Naive B cell (primary cell): ENCODE data around the gene PRR20D. TPM values are rescaled to one million over a fixed set of nuclear protein-coding genes. Genes with fewer than 3 reads are reported as not detected.
"Not testable (repeated sequence)": the region's sequence is repeated elsewhere in the genome, so short reads cannot be mapped to it uniquely, and the experiment has no call there.

Source experiments
- ATAC-seq, 2 donors: fragments of 150-1000 bp; cut with Tn5 transposase; 2 replicates each; pipeline ENCODE4 v1.10.0; 2021; ENCODE audit warnings: low read depth in 2 of 2, mild to moderate bottlenecking in 2 of 2, moderate library complexity in 2 of 2
- DNase-seq: peaks from one replicate; pipeline ENCODE4 v3.0.0; 2022
- H3K27ac Mint-ChIP-seq, 6 donors: one replicate each; pipeline ENCODE4 v1.8.0; 2020 to 2022; ENCODE audit warnings: mild to moderate bottlenecking in 6 of 6, mixed read lengths in 6 of 6, moderate library complexity in 5 of 6, inconsistent platforms in 2 of 6
- H3K27me3 Mint-ChIP-seq, 3 donors: one replicate each; pipeline ENCODE4 v1.8.0; 2021 to 2022; ENCODE audit warnings: mixed read lengths in 3 of 3, mild to moderate bottlenecking in 1 of 3
- H3K36me3 Mint-ChIP-seq, 2 donors: one replicate each; pipeline ENCODE4 v1.8.0; 2020 to 2022; ENCODE audit warnings: mixed read lengths in 2 of 2, inconsistent platforms in 1 of 2, mild to moderate bottlenecking in 1 of 2
- H3K4me1 Mint-ChIP-seq, 3 donors: one replicate each; pipeline ENCODE4 v1.8.0; 2020 to 2022; ENCODE audit warnings: mixed read lengths in 3 of 3, inconsistent platforms in 1 of 3, mild to moderate bottlenecking in 1 of 3, moderate library complexity in 1 of 3
- H3K4me3 Mint-ChIP-seq, 8 donors: one replicate each; pipeline ENCODE4 v1.8.0; 2020 to 2022; ENCODE audit warnings: mild to moderate bottlenecking in 8 of 8, mixed read lengths in 8 of 8, moderate library complexity in 8 of 8, inconsistent platforms in 2 of 8
- H3K9me3 Mint-ChIP-seq, 7 donors: one replicate each; pipeline ENCODE4 v1.8.0; 2020 to 2022; ENCODE audit warnings: mixed read lengths in 7 of 7, mild to moderate bottlenecking in 5 of 7, inconsistent platforms in 2 of 7, moderate library complexity in 1 of 7
- polyA plus RNA-seq, 6 donors: library from polyadenylated mRNA; unstranded; fragments of 300-500 nt; fragmentation: Illumina TruSeq; gene quantifications; one replicate each; pipeline ENCODE4 v1.2.3, GENCODE V29; 2021; ENCODE audit warnings: low read depth in 6 of 6

PRR20D gene
- polyA plus RNA-seq: not detected

- H3K4me1 Mint-ChIP-seq, H3K36me3 Mint-ChIP-seq, H3K4me3 Mint-ChIP-seq, DNase-seq, H3K27ac Mint-ChIP-seq, ATAC-seq, H3K9me3 Mint-ChIP-seq, H3K27me3 Mint-ChIP-seq: not testable (repeated sequence)
These were observed at the start of gene PRR20D for GRCh38 chr13:57160332-57160731. Gene PRR20D, plus strand, starts transcription at chr13:57160632. Its CDS starts 387 bp downstream, at chr13:57161019.

- peaks cover 2 to 19% (median 13%) of the 10 kb centered on the region in 7 donors for H3K9me3 Mint-ChIP-seq
- H3K4me3 Mint-ChIP-seq: no peak overlapping the region
- H3K36me3 Mint-ChIP-seq: no peaks in the 10 kb centered on the region
- ATAC-seq (no peak), DNase-seq (no peak)
- no peak overlapping the region for H3K27ac Mint-ChIP-seq
- H3K4me1 Mint-ChIP-seq: no peaks in the 10 kb centered on the region
- H3K27me3 Mint-ChIP-seq: no peaks in the 10 kb centered on the region
These were observed 45.5 kb upstream of the PRR20D start for GRCh38 chr13:57114945-57115344.

GRCh38 chr13:57123681-57124080 is 36.8 kb upstream of the PRR20D start:
- Mint-ChIP-seq H3K4me3 (no peak overlapping the region), H3K27me3 (no peaks in the 10 kb centered on the region), H3K9me3 (peaks cover 0 to 5% (median 3%) of the 10 kb centered on the region in 7 donors), H3K36me3 (no peaks in the 10 kb centered on the region), H3K27ac (no peak overlapping the region), H3K4me1 (no peaks in the 10 kb centered on the region)
- ATAC-seq (no peak), DNase-seq (no peak)

GRCh38 chr13:57128909-57129308 is 31.5 kb upstream of the PRR20D start:
- Mint-ChIP-seq H3K9me3 (peaks cover 0 to 11% (median 2%) of the 10 kb centered on the region in 7 donors), H3K27ac (no peak overlapping the region), H3K4me3 (no peak overlapping the region), H3K27me3 (no peaks in the 10 kb centered on the region), H3K4me1 (no peaks in the 10 kb centered on the region), H3K36me3 (no peaks in the 10 kb centered on the region)
- DNase-seq (no peak), ATAC-seq (no peak)

- Mint-ChIP-seq H3K36me3 (no peaks in the 10 kb centered on the region), H3K4me3 (no peak overlapping the region), H3K27ac (no peak overlapping the region), H3K27me3 (no peaks in the 10 kb centered on the region), H3K9me3 (peaks cover 0 to 8% (median 1%) of the 10 kb centered on the region in 7 donors), H3K4me1 (no peaks in the 10 kb centered on the region)
- no peak for ATAC-seq
- DNase-seq: no peak
These were observed 24.3 kb upstream of the PRR20D start for GRCh38 chr13:57136093-57136492.

GRCh38 chr13:57137585-57137984 is 22.8 kb upstream of the PRR20D start:
- no peak for DNase-seq
- peak overlapping the region in 1 of 6 donors; percentile 30 for H3K27ac Mint-ChIP-seq
- H3K36me3 Mint-ChIP-seq: no peaks in the 10 kb centered on the region
- no peak overlapping the region for H3K4me3 Mint-ChIP-seq
- ATAC-seq: no peak
- no peaks in the 10 kb centered on the region for H3K4me1 Mint-ChIP-seq
- peaks cover 0 to 7% (median 1%) of the 10 kb centered on the region in 7 donors for H3K9me3 Mint-ChIP-seq
- no peaks in the 10 kb centered on the region for H3K27me3 Mint-ChIP-seq

- Mint-ChIP-seq H3K4me1 (no peaks in the 10 kb centered on the region), H3K27ac (no peak overlapping the region), H3K36me3 (no peaks in the 10 kb centered on the region), H3K4me3 (no peak overlapping the region), H3K27me3 (no peaks in the 10 kb centered on the region), H3K9me3 (peaks cover 0 to 5% (median 0%) of the 10 kb centered on the region in 7 donors)
- no peak for ATAC-seq
- no peak for DNase-seq
These were observed 21.4 kb upstream of the PRR20D start for GRCh38 chr13:57138988-57139387.

GRCh38 chr13:57139781-57140180 is 20.7 kb upstream of the PRR20D start:
- H3K9me3 Mint-ChIP-seq: not testable (repeated sequence)

GRCh38 chr13:57140235-57140968 is 20.0 kb upstream of the PRR20D start, which contains the start of gene PRR20A:
Gene PRR20A, plus strand, starts transcription at chr13:57140918. Its CDS starts 387 bp downstream, at chr13:57141305.
- not testable (repeated sequence) for DNase-seq, H3K9me3 Mint-ChIP-seq, ATAC-seq, H3K27me3 Mint-ChIP-seq, H3K4me1 Mint-ChIP-seq, H3K27ac Mint-ChIP-seq, H3K4me3 Mint-ChIP-seq, H3K36me3 Mint-ChIP-seq

More at GRCh38 chr13:57139781-57140180, 20.7 kb upstream of the PRR20D start:
- H3K4me1 Mint-ChIP-seq, H3K27ac Mint-ChIP-seq, H3K27me3 Mint-ChIP-seq, H3K36me3 Mint-ChIP-seq, ATAC-seq, H3K4me3 Mint-ChIP-seq, DNase-seq: not testable (repeated sequence)

- H3K4me3 Mint-ChIP-seq, H3K27me3 Mint-ChIP-seq, H3K4me1 Mint-ChIP-seq, H3K36me3 Mint-ChIP-seq, H3K9me3 Mint-ChIP-seq, DNase-seq, H3K27ac Mint-ChIP-seq, ATAC-seq: not testable (repeated sequence)
These were observed 13.2 kb upstream of the PRR20D start, which contains the start of gene PRR20B for GRCh38 chr13:57147188-57147587. Gene PRR20B, plus strand, starts transcription at chr13:57147488. Its CDS starts 387 bp downstream, at chr13:57147875.

GRCh38 chr13:57148106-57148505 is 12.3 kb upstream of the PRR20D start:
- H3K9me3 Mint-ChIP-seq, H3K27me3 Mint-ChIP-seq, DNase-seq, ATAC-seq, H3K36me3 Mint-ChIP-seq, H3K4me3 Mint-ChIP-seq, H3K27ac Mint-ChIP-seq, H3K4me1 Mint-ChIP-seq: not testable (repeated sequence)

GRCh38 chr13:57153761-57154160 is 6.7 kb upstream of the PRR20D start, which contains the start of gene PRR20C:
Gene PRR20C, plus strand, starts transcription at chr13:57154061. Its CDS starts 387 bp downstream, at chr13:57154448.
- not testable (repeated sequence) for DNase-seq, H3K27ac Mint-ChIP-seq, H3K4me1 Mint-ChIP-seq, H3K4me3 Mint-ChIP-seq, H3K9me3 Mint-ChIP-seq, H3K27me3 Mint-ChIP-seq, H3K36me3 Mint-ChIP-seq, ATAC-seq

GRCh38 chr13:57166897-57167296 is 6.5 kb downstream of the PRR20D start, which contains the start of gene PRR20E:
Gene PRR20E, plus strand, starts transcription at chr13:57167197. Its CDS starts 387 bp downstream, at chr13:57167584.
- not testable (repeated sequence) for H3K27ac Mint-ChIP-seq, H3K36me3 Mint-ChIP-seq, ATAC-seq, H3K9me3 Mint-ChIP-seq, DNase-seq, H3K4me1 Mint-ChIP-seq, H3K27me3 Mint-ChIP-seq, H3K4me3 Mint-ChIP-seq

- no peaks in the 10 kb centered on the region for H3K36me3 Mint-ChIP-seq
- no peak overlapping the region for H3K27ac Mint-ChIP-seq
- H3K4me1 Mint-ChIP-seq: no peaks in the 10 kb centered on the region
- H3K9me3 Mint-ChIP-seq: peaks cover 0 to 6% (median 0%) of the 10 kb centered on the region in 7 donors
- DNase-seq (no peak), ATAC-seq (no peak)
- no peak overlapping the region for H3K4me3 Mint-ChIP-seq
- no peaks in the 10 kb centered on the region for H3K27me3 Mint-ChIP-seq
These were observed 31.2 kb downstream of the PRR20D start for GRCh38 chr13:57191667-57192066.
